Small intestine (tissue), 7 donors: Measurements from ENCODE around the gene PAX7. TPM values are rescaled to one million over a fixed set of nuclear protein-coding genes. Genes with fewer than 3 reads are reported as not detected.

ENCODE experiments used
- DNase-seq, 2 donors: peaks; one replicate each; pipeline versions ENCODE4 v3.0.0 to v3.0.0-alpha.2; 2013
- FAIRE-seq: peaks from 2 replicates; lab custom pipeline; 2012; peaks lifted over from hg19 to GRCh38; lab: Jason Lieb, UNC
- H3K27ac ChIP-seq, 3 donors: one replicate each; pipeline ENCODE4 v1.5.1; 2013; ENCODE audit warnings: low read length in 2 of 3, mild to moderate bottlenecking in 2 of 3, control low read depth in 1 of 3, inconsistent platforms in 1 of 3, low read depth in 1 of 3, moderate library complexity in 1 of 3
- H3K27me3 ChIP-seq, 3 donors: one replicate each; pipeline ENCODE4 v1.6.1; 2013; ENCODE audit warnings: low read length in 3 of 3, inconsistent platforms in 1 of 3; ENCODE audit not compliant: control insufficient read depth in 3 of 3, insufficient read depth in 3 of 3
- H3K36me3 ChIP-seq, 3 donors: one replicate each; pipeline ENCODE4 v1.6.1; 2013; ENCODE audit warnings: low read length in 3 of 3, inconsistent platforms in 1 of 3, low read depth in 1 of 3, mild to moderate bottlenecking in 1 of 3, moderate library complexity in 1 of 3; ENCODE audit not compliant: control insufficient read depth in 3 of 3, insufficient read depth in 2 of 3
- H3K4me1 ChIP-seq, 3 donors: one replicate each; pipeline ENCODE4 v1.6.1; 2013; ENCODE audit warnings: low read length in 2 of 3, inconsistent platforms in 1 of 3, low read depth in 1 of 3, mild to moderate bottlenecking in 1 of 3, moderate library complexity in 1 of 3; ENCODE audit not compliant: control insufficient read depth in 3 of 3, insufficient read depth in 2 of 3
- H3K4me3 ChIP-seq, 3 donors: one replicate each; pipeline ENCODE4 v1.5.1; 2013; ENCODE audit warnings: low read length in 3 of 3, control low read depth in 1 of 3, inconsistent platforms in 1 of 3, low read depth in 1 of 3, mild to moderate bottlenecking in 1 of 3, moderate library complexity in 1 of 3
- H3K9me3 ChIP-seq, 2 donors: one replicate each; pipeline ENCODE4 v1.6.1; 2013; ENCODE audit warnings: low read depth in 1 of 2, low read length in 1 of 2; ENCODE audit not compliant: control insufficient read depth in 2 of 2, insufficient read depth in 1 of 2
- WGBS, 3 donors: extraction: QIAGEN DNeasy Blood & Tissue Kit; methylation state at CpG; one replicate each; pipeline ENCODE4 v1.1.7; 2013; 5-methylcytosine and 5-hydroxymethylcytosine counted together
- polyA plus RNA-seq, 4 donors: library from polyadenylated mRNA; stranded (reverse) in 3 of 4; unstranded in 1 of 4; fragments of 200-250 nt in 3 of 4; fragments of 120-200 nt in 1 of 4; gene quantifications; one replicate each; pipeline versions ENCODE4 v1.2.1 to v1.2.3, GENCODE V29; 2013
- donor health status: healthy with polysubstance abuse.
- donor health status: control.
- donor health status: control.
- donor health status: Bipolar disorder and iron deficiency.
- donor health status: healthy.

PAX7 gene
- polyA plus RNA-seq, 4 donors, result 0.01 to 0.15 TPM; not detected in 2

GRCh38 chr1:18646786-18647410 is 16.3 kb downstream of the PAX7 start:
- Histone ChIP-seq H3K27ac (no peak overlapping the region), H3K36me3 (no peaks in the 10 kb centered on the region), H3K9me3 (no peaks in the 10 kb centered on the region), H3K27me3 (peaks cover 7 to 92% (median 74%) of the 10 kb centered on the region in 3 donors), H3K4me3 (no peak overlapping the region), H3K4me1 (no peaks in the 10 kb centered on the region)
- 2 to 7% (median 3%) methylated on average over 37 to 48 of the region's 48 CpGs for WGBS, 3 donors
- FAIRE-seq (no peak), DNase-seq (no peak)

- Histone ChIP-seq H3K27ac (no peak overlapping the region), H3K27me3 (peaks cover 7 to 92% (median 72%) of the 10 kb centered on the region in 3 donors), H3K36me3 (no peaks in the 10 kb centered on the region), H3K4me1 (no peaks in the 10 kb centered on the region), H3K9me3 (no peaks in the 10 kb centered on the region), H3K4me3 (no peak overlapping the region)
- no peak for DNase-seq
- 16 to 22% (median 17%) methylated on average over 3 of the region's 3 CpGs for WGBS, 3 donors
- no peak for FAIRE-seq
Observed at GRCh38 chr1:18647681-18648214, 17.1 kb downstream of the PAX7 start.

- Histone ChIP-seq H3K4me1 (no peaks in the 10 kb centered on the region), H3K9me3 (no peaks in the 10 kb centered on the region), H3K36me3 (no peaks in the 10 kb centered on the region), H3K27me3 (peaks cover 3 to 90% (median 73%) of the 10 kb centered on the region in 3 donors), H3K27ac (no peak overlapping the region), H3K4me3 (no peak overlapping the region)
- WGBS, 3 donors, result 21 to 31% (median 26%) methylated on average over 5 of the region's 5 CpGs
- no peak for FAIRE-seq
- DNase-seq, result no peak
Observed at GRCh38 chr1:18649693-18650370, 19.2 kb downstream of the PAX7 start.

- no peaks in the 10 kb centered on the region for H3K9me3 ChIP-seq
- no peaks in the 10 kb centered on the region for H3K36me3 ChIP-seq
- peaks cover under 1 to 85% (median 61%) of the 10 kb centered on the region in 3 donors for H3K27me3 ChIP-seq
- H3K4me1 ChIP-seq, result no peaks in the 10 kb centered on the region
- WGBS, 3 donors, result 3 to 5% (median 3%) methylated on average over 6 to 7 of the region's 8 CpGs
- no peak overlapping the region for H3K4me3 ChIP-seq
- no peak for FAIRE-seq
- no peak for DNase-seq
- no peak overlapping the region for H3K27ac ChIP-seq
Observed at GRCh38 chr1:18651713-18652112, 21.1 kb downstream of the PAX7 start.

- H3K4me1 ChIP-seq, result no peaks in the 10 kb centered on the region
- H3K36me3 ChIP-seq, result no peaks in the 10 kb centered on the region
- no peak overlapping the region for H3K4me3 ChIP-seq
- peaks cover 0 to 86% (median 52%) of the 10 kb centered on the region in 3 donors for H3K27me3 ChIP-seq
- H3K9me3 ChIP-seq, result no peaks in the 10 kb centered on the region
- 5 to 13% (median 10%) methylated on average over 1 of the region's 1 CpG for WGBS, 3 donors
- no peak for DNase-seq
- no peak for FAIRE-seq
- H3K27ac ChIP-seq, result no peak overlapping the region
Observed at GRCh38 chr1:18652791-18653190, 22.1 kb downstream of the PAX7 start.

GRCh38 chr1:18653367-18653766 is 22.7 kb downstream of the PAX7 start:
- Histone ChIP-seq H3K9me3 (no peaks in the 10 kb centered on the region), H3K27ac (no peak overlapping the region), H3K4me1 (no peaks in the 10 kb centered on the region), H3K36me3 (no peaks in the 10 kb centered on the region), H3K4me3 (no peak overlapping the region), H3K27me3 (peaks cover 0 to 81% (median 49%) of the 10 kb centered on the region in 3 donors)
- FAIRE-seq (no peak), DNase-seq (no peak)
- 40 to 61% (median 44%) methylated on average over 8 of the region's 8 CpGs for WGBS, 3 donors

- peaks cover 0 to 76% (median 45%) of the 10 kb centered on the region in 3 donors for H3K27me3 ChIP-seq
- no peak for FAIRE-seq
Observed at GRCh38 chr1:18653916-18654315, 23.3 kb downstream of the PAX7 start.

GRCh38 chr1:18654599-18654998 is 24.0 kb downstream of the PAX7 start:
- WGBS, 3 donors, result 65 to 80% (median 67%) methylated on average over 5 of the region's 5 CpGs
- Histone ChIP-seq H3K27me3 (peaks cover 0 to 72% (median 40%) of the 10 kb centered on the region in 3 donors), H3K4me1 (no peaks in the 10 kb centered on the region), H3K9me3 (no peaks in the 10 kb centered on the region), H3K27ac (no peak overlapping the region), H3K4me3 (no peak overlapping the region), H3K36me3 (no peaks in the 10 kb centered on the region)
- no peak for DNase-seq
- no peak for FAIRE-seq

More at GRCh38 chr1:18653916-18654315, 23.3 kb downstream of the PAX7 start:
- WGBS, 3 donors, result 19 to 25% (median 23%) methylated on average over 13 of the region's 13 CpGs
- DNase-seq, result no peak
- H3K4me3 ChIP-seq, result no peak overlapping the region
- H3K4me1 ChIP-seq, result no peaks in the 10 kb centered on the region
- no peak overlapping the region for H3K27ac ChIP-seq
- H3K36me3 ChIP-seq, result no peaks in the 10 kb centered on the region
- no peaks in the 10 kb centered on the region for H3K9me3 ChIP-seq
